HG03575 (cell line): ENCODE measurements around the gene CA9.
A peak's percentile ranks its signal among the peaks of the same experiment; 100 is the strongest.

Experiments
- ATAC-seq: cut with Tn5 transposase; IDR thresholded peaks from one replicate; pipeline ENCODE4 v1.9.1; 2021; ENCODE audit not compliant: unreplicated experiment, insufficient number of reproducible peaks, low FRiP score; ENCODE audit errors: extremely low read depth

Gene CA9

GRCh38 chr9:35650341-35651158 lies 23.2 kb upstream of the CA9 start, which contains the start of gene SIT1:
Gene SIT1, minus strand, starts transcription at chr9:35650931. Its CDS starts 78 bp downstream, at chr9:35650853.
- no peak for ATAC-seq

GRCh38 chr9:35651956-35652828 lies 21.5 kb upstream of the CA9 start:
- ATAC-seq: no peak

- no peak for ATAC-seq
These were observed 20.9 kb upstream of the CA9 start for GRCh38 chr9:35652829-35653209.

GRCh38 chr9:35653611-35654010 lies 20.1 kb upstream of the CA9 start:
- no peak for ATAC-seq

GRCh38 chr9:35656348-35656747 lies 17.4 kb upstream of the CA9 start:
- ATAC-seq: no peak

GRCh38 chr9:35656831-35657545 lies 16.7 kb upstream of the CA9 start:
- no peak for ATAC-seq

GRCh38 chr9:35657546-35658136 lies 16.1 kb upstream of the CA9 start, which contains the start of gene RMRP:
Gene RMRP, minus strand, starts transcription at chr9:35658019.
- ATAC-seq: peak; percentile 63

- ATAC-seq: peak; percentile 22
These were observed 15.4 kb upstream of the CA9 start, which contains the start of gene CCDC107 for GRCh38 chr9:35658137-35658967. Gene CCDC107, plus strand, starts transcription at chr9:35658292. Its CDS starts 88 bp downstream, at chr9:35658380.

- no peak for ATAC-seq
These were observed 14.8 kb upstream of the CA9 start for GRCh38 chr9:35658968-35659220.

GRCh38 chr9:35659340-35659739 lies 14.4 kb upstream of the CA9 start:
- ATAC-seq: no peak

GRCh38 chr9:35660966-35661415 lies 12.7 kb upstream of the CA9 start:
- ATAC-seq: no peak

GRCh38 chr9:35661756-35662350 lies 11.9 kb upstream of the CA9 start:
- ATAC-seq: no peak

- ATAC-seq: no peak
These were observed 11.3 kb upstream of the CA9 start for GRCh38 chr9:35662437-35662836.

- ATAC-seq: no peak
These were observed 8.9 kb upstream of the CA9 start, which contains the start of gene ARHGEF39 for GRCh38 chr9:35664531-35665470. Gene ARHGEF39, minus strand, starts transcription at chr9:35665195. Its CDS starts 26 bp downstream, at chr9:35665169.

GRCh38 chr9:35665471-35665818 lies 8.3 kb upstream of the CA9 start:
- no peak for ATAC-seq

- no peak for ATAC-seq
These were observed 7.7 kb upstream of the CA9 start for GRCh38 chr9:35666045-35666444.

GRCh38 chr9:35666549-35666948 lies 7.2 kb upstream of the CA9 start:
- ATAC-seq: no peak
